Sigmoid colon (tissue), 4 donors: Measurements from ENCODE around the gene POU3F1.

Source experiments
- POLR2A ChIP-seq, 2 donors: fragments of 450-650 bp; IDR thresholded peaks; one replicate each; pipeline ENCODE4 v1.6.1; 2016; ENCODE audit warnings: antibody characterized with exemption in 2 of 2, mild to moderate bottlenecking in 2 of 2, moderate library complexity in 2 of 2
- POLR2AphosphoS5 ChIP-seq, 4 donors: sonication (generic); formaldehyde crosslinking; IDR thresholded peaks; one replicate each; pipeline ENCODE4 v1.6.1; 2017; ENCODE audit warnings: antibody characterized with exemption in 4 of 4
- TF ChIP-seq, protein P1 (sequence below), 4 experiments: fragments of 450-650 bp in 3 of 4; fragments of 200-600 bp in 1 of 4; IDR thresholded peaks; one replicate each; pipeline ENCODE4 v1.5.1; 2016 to 2019; ENCODE audit warnings: antibody characterized with exemption in 4 of 4, mild to moderate bottlenecking in 3 of 4, moderate library complexity in 2 of 4

GRCh38 chr1:38000233-38000528 is 46.4 kb downstream of the POU3F1 start:
- TF ChIP-seq POLR2A (IDR thresholded peaks at IDR 0.05): no peak
- TF ChIP-seq, protein P1, sequence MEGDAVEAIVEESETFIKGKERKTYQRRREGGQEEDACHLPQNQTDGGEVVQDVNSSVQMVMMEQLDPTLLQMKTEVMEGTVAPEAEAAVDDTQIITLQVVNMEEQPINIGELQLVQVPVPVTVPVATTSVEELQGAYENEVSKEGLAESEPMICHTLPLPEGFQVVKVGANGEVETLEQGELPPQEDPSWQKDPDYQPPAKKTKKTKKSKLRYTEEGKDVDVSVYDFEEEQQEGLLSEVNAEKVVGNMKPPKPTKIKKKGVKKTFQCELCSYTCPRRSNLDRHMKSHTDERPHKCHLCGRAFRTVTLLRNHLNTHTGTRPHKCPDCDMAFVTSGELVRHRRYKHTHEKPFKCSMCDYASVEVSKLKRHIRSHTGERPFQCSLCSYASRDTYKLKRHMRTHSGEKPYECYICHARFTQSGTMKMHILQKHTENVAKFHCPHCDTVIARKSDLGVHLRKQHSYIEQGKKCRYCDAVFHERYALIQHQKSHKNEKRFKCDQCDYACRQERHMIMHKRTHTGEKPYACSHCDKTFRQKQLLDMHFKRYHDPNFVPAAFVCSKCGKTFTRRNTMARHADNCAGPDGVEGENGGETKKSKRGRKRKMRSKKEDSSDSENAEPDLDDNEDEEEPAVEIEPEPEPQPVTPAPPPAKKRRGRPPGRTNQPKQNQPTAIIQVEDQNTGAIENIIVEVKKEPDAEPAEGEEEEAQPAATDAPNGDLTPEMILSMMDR (IDR thresholded peaks at IDR 0.05): no peak
- TF ChIP-seq POLR2AphosphoS5 (IDR thresholded peaks at IDR 0.05): no peak
